HG02870 (cell line): Measurements from ENCODE around the gene NEUROD2.
A peak's percentile ranks its signal among the peaks of the same experiment; 100 is the strongest.

Experiments used
- ATAC-seq: cut with Tn5 transposase; IDR thresholded peaks from one replicate; pipeline ENCODE4 v1.9.1; 2021; ENCODE audit warnings: mild to moderate bottlenecking, moderate library complexity; ENCODE audit not compliant: unreplicated experiment

The NEUROD2 gene

GRCh38 chr17:39607851-39608130 lies at the start of gene NEUROD2:
NEUROD2 (minus strand) TSS chr17:39607920; CDS start chr17:39606599, 1,321 bp downstream.
- no peak for ATAC-seq

GRCh38 chr17:39655105-39655504 lies 47.4 kb upstream of the NEUROD2 start:
- no peak for ATAC-seq

DNA sequence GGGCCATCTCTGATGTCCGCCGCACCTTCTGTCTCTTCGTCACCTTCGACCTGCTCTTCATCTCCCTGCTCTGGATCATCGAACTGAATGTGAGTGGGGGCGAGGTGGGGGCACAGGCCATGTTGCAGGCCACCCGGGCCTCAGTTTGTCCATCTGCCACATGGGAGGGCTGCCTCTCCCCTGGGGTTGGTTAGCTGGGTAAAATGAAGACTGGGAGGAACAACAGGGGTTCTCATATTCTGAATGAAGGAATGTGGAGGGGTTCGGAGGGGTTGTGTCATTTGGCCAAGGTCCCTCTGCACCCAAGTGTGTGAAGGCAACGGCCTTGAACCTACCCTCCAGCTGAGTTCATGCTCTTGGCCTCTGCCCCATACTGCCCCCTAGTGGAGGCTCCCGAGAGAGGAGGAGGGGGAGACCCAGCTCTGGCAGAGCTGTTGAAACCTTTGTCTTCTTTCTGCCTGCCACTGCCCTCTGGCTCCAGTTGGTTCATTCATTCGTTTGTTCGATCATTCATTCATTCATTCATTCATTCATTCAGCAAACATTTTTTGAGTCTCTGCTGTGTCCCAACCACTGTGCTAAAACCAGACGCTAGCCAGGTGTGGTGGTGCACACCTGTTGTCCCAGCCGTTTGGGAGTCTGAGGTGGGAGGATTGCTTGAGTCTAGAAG lies 46.1 kb upstream of the NEUROD2 start:
- ATAC-seq: no peak

DNA sequence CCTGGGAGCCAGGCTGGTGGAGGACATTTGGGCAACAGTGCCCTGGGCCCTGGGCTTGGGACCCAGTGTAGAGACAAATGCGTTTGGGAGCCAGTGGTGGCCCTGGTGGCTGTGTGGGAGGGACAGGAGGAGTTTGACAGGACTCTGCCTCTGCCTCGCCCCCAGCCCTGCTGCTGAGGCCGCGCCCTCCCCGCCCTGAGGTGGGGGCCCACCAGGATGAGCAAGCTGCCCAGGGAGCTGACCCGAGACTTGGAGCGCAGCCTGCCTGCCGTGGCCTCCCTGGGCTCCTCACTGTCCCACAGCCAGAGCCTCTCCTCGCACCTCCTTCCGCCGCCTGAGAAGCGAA lies 45.6 kb upstream of the NEUROD2 start:
- no peak for ATAC-seq

GRCh38 chr17:39652587-39653315 lies 45.0 kb upstream of the NEUROD2 start:
- no peak for ATAC-seq

GRCh38 chr17:39651923-39652586 lies 44.3 kb upstream of the NEUROD2 start:
- no peak for ATAC-seq

DNA sequence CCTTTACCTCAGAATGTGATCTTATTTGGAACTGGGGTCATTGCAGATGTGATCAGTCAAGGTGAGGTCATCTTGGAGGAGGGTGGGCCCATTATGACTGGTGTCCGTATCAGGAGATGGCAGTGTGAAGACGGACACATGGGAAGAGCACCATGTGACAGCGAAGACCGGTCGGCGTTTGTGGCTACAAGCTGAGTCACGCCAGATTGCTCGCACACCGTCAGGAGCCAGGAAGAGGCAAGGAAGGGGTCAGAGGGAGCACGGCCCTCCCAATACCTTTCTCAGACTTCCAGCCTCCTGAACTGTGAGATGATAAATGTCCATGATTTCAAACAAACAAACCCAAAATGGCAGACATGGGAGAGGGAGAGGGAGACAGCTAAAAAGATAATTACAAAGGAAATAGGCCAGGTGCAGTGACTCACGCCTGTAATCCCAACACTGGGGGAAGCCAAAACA lies 42.4 kb upstream of the NEUROD2 start:
- no peak for ATAC-seq

- no peak for ATAC-seq
Measured at GRCh38 chr17:39648616-39649366, 41.1 kb upstream of the NEUROD2 start.

DNA sequence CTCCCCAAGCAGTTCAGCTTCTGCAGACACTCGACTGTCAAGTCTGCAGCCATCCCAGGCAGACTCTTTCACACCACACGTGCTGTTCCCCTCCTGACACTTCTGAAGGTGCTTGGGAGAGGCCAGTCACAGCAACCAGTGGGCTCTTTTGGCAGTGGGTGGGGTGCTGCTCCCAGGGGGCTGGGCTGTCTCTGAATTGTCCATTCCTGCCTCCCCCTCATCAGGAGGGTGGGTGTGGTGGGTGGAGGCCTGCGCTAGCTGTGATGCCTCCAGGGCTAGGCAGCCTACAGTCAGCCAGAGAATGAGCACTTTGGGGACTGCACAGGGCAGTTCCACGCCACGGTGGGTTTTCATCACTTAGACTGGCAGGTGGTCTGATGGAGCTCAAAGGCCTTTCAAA lies 39.5 kb upstream of the NEUROD2 start:
- ATAC-seq: no peak

- ATAC-seq: no peak
Measured at GRCh38 chr17:39643271-39643670, 35.6 kb upstream of the NEUROD2 start.

- no peak for ATAC-seq
Measured at GRCh38 chr17:39642291-39643074, 34.8 kb upstream of the NEUROD2 start.

DNA sequence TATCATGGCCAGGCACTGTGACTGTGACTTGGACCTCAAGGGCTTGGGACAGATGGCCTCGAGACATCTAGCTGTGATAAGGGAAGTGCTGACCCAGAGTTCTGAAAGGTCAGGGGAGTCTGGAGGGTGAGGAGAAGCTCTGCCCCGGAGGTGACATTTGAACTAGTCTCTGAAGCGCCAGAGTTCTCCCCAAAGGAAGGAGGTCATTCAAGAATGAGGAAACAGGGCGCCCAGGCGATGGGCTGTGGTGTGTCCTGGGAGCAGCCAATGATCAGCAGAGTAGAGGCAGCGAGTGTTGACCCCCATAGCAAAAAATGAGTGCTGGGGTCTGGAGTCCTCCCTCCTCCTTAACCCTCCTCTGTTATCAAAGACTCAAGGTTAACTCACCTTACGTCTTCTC lies 34.2 kb upstream of the NEUROD2 start:
- no peak for ATAC-seq

- no peak for ATAC-seq
Measured at GRCh38 chr17:39641097-39641496, 33.4 kb upstream of the NEUROD2 start.

- no peak for ATAC-seq
Measured at GRCh38 chr17:39640591-39641031, 32.9 kb upstream of the NEUROD2 start.

DNA sequence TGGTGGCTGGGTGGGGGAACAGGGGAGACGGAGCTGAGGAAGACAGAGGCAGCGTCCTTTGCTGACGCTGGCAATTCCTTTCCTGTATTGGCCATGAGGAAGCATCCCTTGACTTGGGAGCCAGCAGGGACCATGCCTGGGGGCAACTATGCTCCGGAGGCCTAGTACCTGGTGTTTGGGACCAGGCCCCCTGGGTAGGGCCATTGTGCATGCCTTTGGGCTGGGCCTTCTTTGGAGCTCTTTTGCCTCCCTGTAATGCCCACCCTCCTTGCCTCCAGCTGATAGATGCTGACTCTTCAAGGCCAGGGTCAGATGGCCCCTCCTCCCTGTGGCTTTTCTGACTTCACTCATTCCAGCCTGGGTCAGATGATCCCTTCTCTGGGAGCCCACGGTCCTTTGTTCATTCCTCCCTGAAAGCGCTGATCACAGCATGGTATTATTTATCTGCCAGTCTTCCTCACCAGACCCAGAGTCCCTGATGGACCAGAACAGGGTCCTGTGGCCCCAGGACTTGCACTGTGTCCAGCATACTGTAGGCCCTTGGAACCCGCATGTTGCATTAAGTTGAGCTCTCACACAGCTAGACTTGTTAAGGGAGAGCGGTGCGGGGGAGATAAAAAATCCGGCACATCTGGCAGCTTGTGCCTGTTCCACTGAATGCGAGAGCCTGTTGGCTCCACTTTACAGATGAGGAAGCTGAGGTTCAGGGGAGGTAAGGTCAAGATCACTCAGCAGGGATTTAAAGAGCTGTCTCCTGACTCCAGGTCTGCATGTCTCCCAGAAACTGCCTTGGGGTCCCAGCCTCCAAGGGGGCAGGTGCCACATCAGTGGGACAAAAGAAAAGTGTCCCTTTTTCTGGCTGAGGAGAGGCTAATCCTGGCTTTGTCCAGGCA lies 32.1 kb upstream of the NEUROD2 start:
- no peak for ATAC-seq

DNA sequence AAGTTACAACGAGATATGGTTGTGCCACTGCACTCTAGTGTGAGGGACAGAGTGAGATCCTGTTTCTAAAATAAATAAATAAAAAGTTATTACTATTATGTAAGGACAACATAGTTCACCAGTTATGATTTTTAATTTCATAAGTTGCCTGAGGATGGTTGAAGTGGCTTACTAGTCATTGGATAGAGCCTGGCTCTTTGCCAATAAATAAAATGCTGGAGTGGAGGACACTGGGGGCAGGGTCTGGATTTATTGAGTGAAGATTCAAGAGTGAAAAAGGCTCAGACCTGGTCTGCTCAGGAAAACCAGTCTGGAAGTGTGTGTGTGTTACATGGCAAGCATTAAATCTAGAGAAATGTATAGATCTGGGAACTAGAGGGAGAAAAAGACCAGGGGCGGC lies 31.3 kb upstream of the NEUROD2 start:
- ATAC-seq: no peak

GRCh38 chr17:39638317-39638716 lies 30.6 kb upstream of the NEUROD2 start:
- ATAC-seq: no peak

- ATAC-seq: peak; percentile 72
Measured at GRCh38 chr17:39636927-39637736, 29.4 kb upstream of the NEUROD2 start, which contains the start of gene STARD3. STARD3 (plus strand) TSS chr17:39637144; CDS start chr17:39653532, 16,388 bp downstream.

DNA sequence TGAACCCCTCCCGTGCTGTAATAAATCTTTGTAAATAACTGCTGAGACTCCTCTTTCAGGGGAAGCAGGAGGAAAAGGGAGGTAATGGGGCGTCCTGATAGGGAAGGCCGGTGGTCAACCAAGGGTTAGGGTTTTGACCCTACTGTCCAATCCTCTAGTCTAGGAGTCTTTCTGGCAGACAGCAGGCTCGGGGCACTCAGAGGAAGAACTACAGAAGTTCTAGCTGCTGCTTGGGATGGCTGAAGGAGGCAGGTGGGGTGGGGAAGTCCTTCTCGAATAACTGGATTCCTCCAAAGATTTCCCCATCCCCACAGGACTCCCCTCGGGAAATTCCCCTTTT lies 28.8 kb upstream of the NEUROD2 start:
- ATAC-seq: peak; percentile 10
